HL-60 (cell line): ENCODE data around the gene RET.

ENCODE experiments used
- DNase-seq, 2 experiments: peaks; one replicate each; pipeline ENCODE4 v3.0.0-alpha.2; 2010 to 2020; ENCODE audit warnings: low read depth in 1 of 2, low spot score in 1 of 2
- H3K27ac ChIP-seq: fragments of 250-450 bp; sonication (Bioruptor Pico); replicated peaks from 2 replicates; pipeline ENCODE4 v1.5.1; 2020; ENCODE audit warnings: mild to moderate bottlenecking, moderate library complexity
- H3K27me3 ChIP-seq: fragments of 250-450 bp; sonication (Bioruptor Pico); 2 replicates; pipeline ENCODE4 v1.5.1; 2021; ENCODE audit warnings: mild to moderate bottlenecking, moderate library complexity; ENCODE audit not compliant: insufficient read depth, poor library complexity, severe bottlenecking
- H3K4me3 ChIP-seq: replicated peaks from 2 replicates; pipeline ENCODE4 v1.5.1; 2011; ENCODE audit warnings: mild to moderate bottlenecking, control low read depth, low read length; ENCODE audit not compliant: insufficient read depth
- CTCF ChIP-seq: IDR thresholded peaks from one replicate; pipeline ENCODE4 v1.5.1; 2011; ENCODE audit warnings: low read length, control low read depth, inconsistent platforms; ENCODE audit not compliant: insufficient read depth
- GABPA ChIP-seq: IDR thresholded peaks from 2 replicates; pipeline ENCODE4 v1.6.1; 2012; ENCODE audit warnings: low read depth
- POLR2AphosphoS5 ChIP-seq: IDR thresholded peaks from 2 replicates; pipeline ENCODE4 v1.6.1; 2012; ENCODE audit warnings: low read depth
- REST ChIP-seq: IDR thresholded peaks from 2 replicates; pipeline ENCODE4 v1.6.1; 2012; ENCODE audit warnings: low read depth; ENCODE audit not compliant: insufficient replicate concordance
- SPI1 ChIP-seq: IDR thresholded peaks from 2 replicates; pipeline ENCODE4 v1.6.1; 2012; ENCODE audit warnings: low read depth, mild to moderate bottlenecking, borderline replicate concordance

The RET gene

GRCh38 chr10:43049081-43049551 is 27.8 kb upstream of the RET start:
- no peaks in the 10 kb centered on the region for H3K27me3 ChIP-seq
- DNase-seq = no peak
- TF ChIP-seq CTCF (no peak), REST (no peak), GABPA (no peak), SPI1 (no peak)
- H3K27ac ChIP-seq = no peak overlapping the region
- no peak overlapping the region for H3K4me3 ChIP-seq

- DNase-seq = no peak
- TF ChIP-seq SPI1 (no peak), REST (no peak), POLR2AphosphoS5 (no peak), CTCF (no peak), GABPA (no peak)
- no peaks in the 10 kb centered on the region for H3K27me3 ChIP-seq
These were observed 26.9 kb upstream of the RET start for GRCh38 chr10:43050011-43050410.

GRCh38 chr10:43053825-43054224 is 23.0 kb upstream of the RET start:
- H3K4me3 ChIP-seq = no peak overlapping the region
- no peak overlapping the region for H3K27ac ChIP-seq
- no peaks in the 10 kb centered on the region for H3K27me3 ChIP-seq
- DNase-seq = no peak
- TF ChIP-seq CTCF = no peak
- TF ChIP-seq POLR2AphosphoS5 = no peak
- no peak for TF ChIP-seq REST
- TF ChIP-seq SPI1 = no peak
- no peak for TF ChIP-seq GABPA

More at GRCh38 chr10:43050011-43050410, 26.9 kb upstream of the RET start:
- no peak overlapping the region for H3K4me3 ChIP-seq
- no peak overlapping the region for H3K27ac ChIP-seq
